PC-9 (cell line): ENCODE measurements around the gene OPTC. TPM values are rescaled to one million over a fixed set of nuclear protein-coding genes. Genes with fewer than 3 reads are reported as not detected.

Experiments used
- BruUV-seq: library from RNA; stranded (reverse); fragments of 400-500 nt; replicated peaks from 2 replicates; lab custom pipeline; 2021; lab: Mats Ljungman, UMichigan
- CTCF ChIA-PET: fragments of 300-600 bp; sonication (Branson Sonifier 250); formaldehyde crosslinking; loops from one replicate; lab custom pipeline; 2022; ENCODE audit warnings: antibody characterized with exemption; lab: Charles Lee
- POLR2A ChIA-PET: fragments of 300-600 bp; sonication (Branson Sonifier 250); formaldehyde crosslinking; loops from one replicate; lab custom pipeline; 2022; ENCODE audit warnings: antibody characterized with exemption; ENCODE audit not compliant: unreplicated experiment; lab: Charles Lee
- DNase-seq, 2 experiments: peaks; one replicate each; pipeline versions ENCODE4 v3.0.0 to v3.0.0-alpha.2; 2015 to 2022; ENCODE audit warnings: mixed read lengths in 1 of 2
- H2AFZ ChIP-seq: fragments of 200-600 bp; sonication (generic); 2 replicates; pipeline ENCODE4 v1.8.1; 2017; ENCODE audit warnings: antibody characterized with exemption
- H3F3A ChIP-seq: fragments of 200-600 bp; sonication (generic); 2 replicates; pipeline ENCODE4 v1.8.1; 2017; ENCODE audit warnings: antibody characterized with exemption, mild to moderate bottlenecking, low read depth; ENCODE audit not compliant: insufficient read depth
- H3K27ac ChIP-seq: fragments of 200-600 bp; sonication (generic); 2 replicates; pipeline ENCODE4 v1.6.1; 2016; ENCODE audit warnings: mixed run types
- H3K27me3 ChIP-seq: fragments of 200-600 bp; sonication (generic); 2 replicates; pipeline ENCODE4 v1.6.1; 2016; ENCODE audit warnings: low read depth, mixed run types; ENCODE audit not compliant: insufficient read depth
- H3K36me3 ChIP-seq: fragments of 200-600 bp; sonication (generic); 2 replicates; pipeline ENCODE4 v1.6.1; 2016; ENCODE audit warnings: low read depth, mixed run types
- H3K4me1 ChIP-seq: fragments of 200-600 bp; sonication (generic); replicated peaks from 2 replicates; pipeline ENCODE4 v1.6.1; 2016; ENCODE audit warnings: mixed run types; ENCODE audit not compliant: insufficient read depth
- H3K4me2 ChIP-seq: fragments of 200-600 bp; sonication (generic); 2 replicates; pipeline ENCODE4 v1.6.1; 2017; ENCODE audit warnings: mixed run types
- H3K4me3 ChIP-seq: fragments of 200-600 bp; sonication (generic); 2 replicates; pipeline ENCODE4 v1.6.1; 2016; ENCODE audit warnings: mixed run types
- H3K79me2 ChIP-seq: fragments of 200-600 bp; sonication (generic); 2 replicates; pipeline ENCODE4 v1.6.1; 2017; ENCODE audit warnings: low read depth, mixed run types
- H3K9me2 ChIP-seq: fragments of 200-600 bp; sonication (generic); 2 replicates; pipeline ENCODE4 v1.8.1; 2017; ENCODE audit warnings: mild to moderate bottlenecking; ENCODE audit not compliant: insufficient read depth
- H3K9me3 ChIP-seq: fragments of 200-600 bp; sonication (generic); 2 replicates; pipeline ENCODE4 v1.8.1; 2016; ENCODE audit warnings: low read depth; ENCODE audit not compliant: insufficient read depth
- H4K20me1 ChIP-seq: fragments of 200-600 bp; sonication (generic); 2 replicates; pipeline ENCODE4 v1.8.1; 2017; ENCODE audit not compliant: insufficient read depth
- EZH2 ChIP-seq: fragments of 200-600 bp; sonication (generic); IDR thresholded peaks from 2 replicates; pipeline ENCODE4 v1.8.0; 2017; ENCODE audit warnings: antibody characterized with exemption, low read depth
- intact Hi-C: fragments of 100-400 bp; cut with micrococcal nuclease; formaldehyde crosslinking; loops from one replicate; pipeline ENCODE4 v1.10.0; 2022; ENCODE audit not compliant: unreplicated experiment
- total RNA-seq: library from RNA; stranded (reverse); gene quantifications from 2 replicates; pipeline ENCODE4 v1.2.3, GENCODE V29; 2021
- TF ChIP-seq, protein P1 (sequence below): fragments of 200-600 bp; sonication (generic); conservative IDR thresholded peaks from 2 replicates; pipeline ENCODE4 v1.6.1; 2017; ENCODE audit warnings: mixed run types, antibody characterized with exemption, mild to moderate bottlenecking, moderate library complexity

OPTC gene
- total RNA-seq, 1 experiment from 2014 or later, result not detected

DNA sequence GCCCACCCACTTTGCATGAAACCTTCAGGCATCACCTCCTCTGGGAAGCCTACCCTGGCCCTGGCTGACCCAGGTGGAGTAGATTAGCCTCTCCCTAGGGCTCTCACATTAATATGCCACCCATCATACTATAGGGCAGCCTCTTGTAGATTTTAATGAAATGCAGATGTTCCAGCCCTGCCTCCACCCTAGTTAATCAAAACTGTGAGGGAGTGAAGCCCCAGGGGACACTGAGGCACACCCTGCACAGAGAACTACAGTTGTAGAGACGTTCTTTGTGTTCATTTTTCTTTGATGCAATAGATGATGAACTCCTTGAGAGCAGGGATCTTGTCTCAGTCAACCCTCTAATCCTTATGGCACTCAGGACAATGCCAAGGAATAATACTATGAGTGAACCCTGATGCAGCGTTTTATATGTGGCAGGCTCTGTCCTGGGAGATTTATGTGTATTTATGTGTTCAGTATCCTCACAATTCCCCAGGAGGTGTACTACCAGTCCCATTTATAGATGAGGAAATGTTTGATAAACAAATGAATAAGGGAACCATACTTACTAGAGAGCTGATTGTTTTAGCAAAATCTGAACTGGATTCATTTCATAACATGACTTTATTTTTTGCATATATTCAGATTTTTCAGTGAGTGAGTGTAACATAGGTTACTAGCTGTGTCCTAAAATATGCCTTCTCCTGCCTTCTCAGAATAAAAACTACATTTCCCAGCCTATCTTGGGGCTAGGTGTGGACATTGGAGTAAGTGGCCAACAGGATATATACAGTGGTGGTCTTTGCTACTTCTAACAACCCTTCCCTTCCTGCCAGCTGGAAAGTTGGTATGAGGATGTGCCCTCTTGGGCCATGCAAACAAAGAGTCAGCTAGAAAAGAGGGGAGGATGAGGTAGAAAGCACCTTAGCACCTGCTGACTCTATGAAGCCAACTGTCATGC is 41.8 kb upstream of the OPTC start:
- CTCF ChIA-PET, result no interaction called here
- TF ChIP-seq EZH2, result no peak
- TF ChIP-seq, protein P1, sequence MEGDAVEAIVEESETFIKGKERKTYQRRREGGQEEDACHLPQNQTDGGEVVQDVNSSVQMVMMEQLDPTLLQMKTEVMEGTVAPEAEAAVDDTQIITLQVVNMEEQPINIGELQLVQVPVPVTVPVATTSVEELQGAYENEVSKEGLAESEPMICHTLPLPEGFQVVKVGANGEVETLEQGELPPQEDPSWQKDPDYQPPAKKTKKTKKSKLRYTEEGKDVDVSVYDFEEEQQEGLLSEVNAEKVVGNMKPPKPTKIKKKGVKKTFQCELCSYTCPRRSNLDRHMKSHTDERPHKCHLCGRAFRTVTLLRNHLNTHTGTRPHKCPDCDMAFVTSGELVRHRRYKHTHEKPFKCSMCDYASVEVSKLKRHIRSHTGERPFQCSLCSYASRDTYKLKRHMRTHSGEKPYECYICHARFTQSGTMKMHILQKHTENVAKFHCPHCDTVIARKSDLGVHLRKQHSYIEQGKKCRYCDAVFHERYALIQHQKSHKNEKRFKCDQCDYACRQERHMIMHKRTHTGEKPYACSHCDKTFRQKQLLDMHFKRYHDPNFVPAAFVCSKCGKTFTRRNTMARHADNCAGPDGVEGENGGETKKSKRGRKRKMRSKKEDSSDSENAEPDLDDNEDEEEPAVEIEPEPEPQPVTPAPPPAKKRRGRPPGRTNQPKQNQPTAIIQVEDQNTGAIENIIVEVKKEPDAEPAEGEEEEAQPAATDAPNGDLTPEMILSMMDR, result no peak
- intact Hi-C loops, result no loop called here

DNA sequence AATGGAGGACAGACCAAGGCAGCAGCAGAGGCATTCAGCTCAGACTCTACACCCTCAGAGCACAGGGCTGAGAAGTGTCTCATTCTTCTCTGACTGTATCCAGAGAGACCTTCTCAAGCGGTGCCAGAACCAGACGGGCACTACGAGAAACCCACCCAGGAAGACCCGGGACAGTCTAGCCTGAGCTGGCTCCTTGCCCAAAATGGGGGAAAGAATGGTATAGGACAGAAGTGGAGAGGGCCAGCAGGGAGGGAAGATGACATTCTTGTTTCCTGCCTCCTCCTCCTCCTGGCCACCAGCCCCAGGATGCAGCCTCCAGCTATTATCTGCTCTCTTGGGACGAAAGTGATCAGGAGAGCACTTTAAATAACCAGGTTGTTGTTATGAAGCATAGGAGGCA is 40.9 kb upstream of the OPTC start:
- ChIA-PET POLR2A (interaction anchor here (0.5 kb wide), 1 partner anchor 844 kb away, joined by 3 read pairs; no protein-coding TSS in a partner anchor), CTCF (interaction anchor here (0.7 kb wide), 1 partner anchor 17 kb away, joined by 5 read pairs; no protein-coding TSS in a partner anchor)
- Histone ChIP-seq H3F3A (no peaks in the 10 kb centered on the region), H3K9me3 (no peaks in the 10 kb centered on the region), H3K79me2 (no peaks in the 10 kb centered on the region), H4K20me1 (no peaks in the 10 kb centered on the region), H3K36me3 (no peaks in the 10 kb centered on the region), H2AFZ (no peak overlapping the region), H3K27ac (no peak overlapping the region), H3K4me3 (no peak overlapping the region), H3K9me2 (no peaks in the 10 kb centered on the region), H3K4me1 (no peaks in the 10 kb centered on the region), H3K27me3 (peaks cover 29% of the 10 kb centered on the region; the same call in 1 of the 2 replicates), H3K4me2 (no peak overlapping the region)
- no TSS peak for BruUV-seq
- TF ChIP-seq, protein P1, result no peak
- TF ChIP-seq EZH2, result no peak
- intact Hi-C loops, result no loop called here
- no peak for DNase-seq

More for the DNA sequence above, 41.8 kb upstream of the OPTC start:
- no peak overlapping the region for H2AFZ ChIP-seq
- no peak for DNase-seq
- H3K4me1 ChIP-seq, result no peaks in the 10 kb centered on the region
- BruUV-seq, result no TSS peak
- POLR2A ChIA-PET, result no interaction called here
- H4K20me1 ChIP-seq, result no peaks in the 10 kb centered on the region
- H3K27me3 ChIP-seq, result peaks cover 32% of the 10 kb centered on the region; the same call in 1 of the 2 replicates
- no peaks in the 10 kb centered on the region for H3K9me2 ChIP-seq
- no peaks in the 10 kb centered on the region for H3K79me2 ChIP-seq
- no peak overlapping the region for H3K4me2 ChIP-seq
- H3K4me3 ChIP-seq, result no peak overlapping the region
- no peaks in the 10 kb centered on the region for H3F3A ChIP-seq
- no peaks in the 10 kb centered on the region for H3K36me3 ChIP-seq
- H3K9me3 ChIP-seq, result no peaks in the 10 kb centered on the region
- no peak overlapping the region for H3K27ac ChIP-seq

DNA sequence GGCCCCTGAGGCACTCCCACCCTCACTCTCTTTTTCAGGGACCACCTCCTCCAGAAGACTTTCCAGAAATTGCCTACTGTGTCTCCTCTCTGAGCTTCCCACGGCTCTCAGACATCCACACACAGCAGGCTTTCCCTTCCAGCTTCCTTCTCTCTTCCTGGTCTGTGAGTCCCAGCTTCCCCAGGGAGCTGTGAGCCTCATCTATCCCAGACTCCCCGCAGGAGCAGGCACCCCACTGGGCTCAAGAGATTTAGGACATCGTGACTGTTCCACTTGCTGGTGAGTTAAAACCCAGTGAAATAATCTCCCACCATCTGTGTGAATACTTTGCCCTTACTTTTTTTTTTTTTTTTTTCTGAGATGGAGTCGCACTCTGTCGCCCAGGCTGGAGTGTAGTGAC is 40.3 kb upstream of the OPTC start:
- no TSS peak for BruUV-seq
- Histone ChIP-seq H3F3A (no peaks in the 10 kb centered on the region), H3K79me2 (no peaks in the 10 kb centered on the region), H3K4me1 (no peaks in the 10 kb centered on the region), H3K9me3 (no peaks in the 10 kb centered on the region), H3K9me2 (no peaks in the 10 kb centered on the region), H2AFZ (no peak overlapping the region), H4K20me1 (no peaks in the 10 kb centered on the region), H3K27me3 (peaks cover 29% of the 10 kb centered on the region; the same call in 1 of the 2 replicates), H3K4me3 (no peak overlapping the region), H3K27ac (no peak overlapping the region), H3K4me2 (no peak overlapping the region), H3K36me3 (no peaks in the 10 kb centered on the region)
- TF ChIP-seq, protein P1, result no peak
- no peak for TF ChIP-seq EZH2
- DNase-seq, result no peak
- CTCF ChIA-PET, result interaction anchor here (0.6 to 0.7 kb wide), 3 partner anchors 16 to 407 kb away, joined by 3 to 5 read pairs (median 3); no protein-coding TSS in a partner anchor
- intact Hi-C loops, result no loop called here
- POLR2A ChIA-PET, result no interaction called here
